LNCAP (cell line): ENCODE measurements around the gene TMED1.

Experiments used
- TF ChIP-seq, protein P1 (sequence below): fragments of 450-650 bp; IDR thresholded peaks from 2 replicates; pipeline ENCODE4 v1.5.1; 2017; ENCODE audit warnings: mild to moderate bottlenecking

TMED1 gene

GRCh38 chr19:10855879-10856522 is 20.0 kb upstream of the TMED1 start:
- TF ChIP-seq, protein P1, sequence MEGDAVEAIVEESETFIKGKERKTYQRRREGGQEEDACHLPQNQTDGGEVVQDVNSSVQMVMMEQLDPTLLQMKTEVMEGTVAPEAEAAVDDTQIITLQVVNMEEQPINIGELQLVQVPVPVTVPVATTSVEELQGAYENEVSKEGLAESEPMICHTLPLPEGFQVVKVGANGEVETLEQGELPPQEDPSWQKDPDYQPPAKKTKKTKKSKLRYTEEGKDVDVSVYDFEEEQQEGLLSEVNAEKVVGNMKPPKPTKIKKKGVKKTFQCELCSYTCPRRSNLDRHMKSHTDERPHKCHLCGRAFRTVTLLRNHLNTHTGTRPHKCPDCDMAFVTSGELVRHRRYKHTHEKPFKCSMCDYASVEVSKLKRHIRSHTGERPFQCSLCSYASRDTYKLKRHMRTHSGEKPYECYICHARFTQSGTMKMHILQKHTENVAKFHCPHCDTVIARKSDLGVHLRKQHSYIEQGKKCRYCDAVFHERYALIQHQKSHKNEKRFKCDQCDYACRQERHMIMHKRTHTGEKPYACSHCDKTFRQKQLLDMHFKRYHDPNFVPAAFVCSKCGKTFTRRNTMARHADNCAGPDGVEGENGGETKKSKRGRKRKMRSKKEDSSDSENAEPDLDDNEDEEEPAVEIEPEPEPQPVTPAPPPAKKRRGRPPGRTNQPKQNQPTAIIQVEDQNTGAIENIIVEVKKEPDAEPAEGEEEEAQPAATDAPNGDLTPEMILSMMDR = peak; percentile 45

DNA sequence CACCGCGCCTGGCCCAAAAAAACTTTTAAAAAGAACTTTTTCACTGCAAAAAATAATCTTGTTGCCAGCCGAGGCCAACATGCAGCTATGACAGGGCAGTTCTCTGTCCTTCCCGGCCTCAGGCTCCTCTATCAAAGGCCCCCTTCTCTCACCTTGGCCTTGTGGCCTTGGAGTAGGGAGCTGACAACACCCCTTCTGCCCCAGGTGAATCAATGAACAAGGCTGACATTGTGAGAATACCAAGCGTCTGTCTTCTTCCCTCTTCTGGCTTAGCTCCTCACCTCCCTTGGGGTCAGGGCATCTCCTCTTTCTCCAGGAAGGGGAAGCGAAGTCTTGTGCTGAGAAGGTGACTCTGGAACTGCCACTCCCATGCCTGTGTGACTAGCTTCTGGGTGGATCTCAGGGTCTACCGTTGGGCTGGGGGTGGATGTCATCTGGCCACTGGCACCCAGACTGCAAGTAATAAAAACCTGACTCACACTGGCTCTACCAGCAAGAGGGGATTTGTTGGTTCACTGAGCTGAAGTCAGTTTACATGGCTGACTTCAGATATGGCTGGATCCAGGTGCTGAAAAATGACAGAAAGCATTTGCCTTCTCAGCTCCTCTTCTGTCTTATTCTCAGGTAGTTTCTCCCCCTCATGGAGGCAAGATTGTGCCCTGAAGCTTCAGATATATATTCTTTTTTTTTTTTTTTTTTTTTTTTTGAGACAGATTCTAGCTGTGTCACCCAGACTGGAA is 18.5 kb upstream of the TMED1 start:
- TF ChIP-seq, protein P1 = no peak

GRCh38 chr19:10852941-10853340 is 16.9 kb upstream of the TMED1 start:
- TF ChIP-seq, protein P1 = no peak

DNA sequence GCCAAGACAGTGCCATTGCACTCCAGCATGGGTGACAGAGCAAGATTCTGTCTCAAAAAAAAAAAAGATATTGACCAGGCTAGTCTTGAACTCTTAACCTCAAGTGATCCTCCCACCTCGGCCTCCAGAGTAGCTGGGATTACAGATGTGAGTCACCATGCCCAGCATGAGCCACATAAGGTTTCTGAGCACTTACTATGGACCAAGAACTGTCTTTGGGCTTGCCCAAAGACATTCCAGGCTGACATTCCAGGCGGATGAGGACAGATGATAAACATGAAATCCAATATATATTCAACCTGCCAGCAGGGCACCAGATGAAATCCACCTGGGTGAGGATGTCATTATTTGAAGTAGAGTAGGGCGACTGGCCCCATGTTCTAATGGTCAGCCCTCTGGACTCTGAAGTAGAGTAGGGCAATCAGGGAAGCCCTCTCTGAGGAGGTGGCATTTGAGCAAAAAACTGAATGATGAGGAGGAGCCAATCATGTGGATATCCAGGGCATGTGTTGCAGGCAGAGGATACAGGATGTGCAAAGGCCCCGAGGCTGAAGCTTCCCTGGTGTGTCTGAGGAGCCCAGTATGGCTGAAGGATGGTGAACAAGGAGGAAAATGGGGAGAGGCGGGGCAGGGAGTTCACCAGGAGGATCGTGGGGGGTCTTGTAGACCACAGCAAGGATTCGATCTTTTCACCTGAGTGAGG is 16.2 kb upstream of the TMED1 start:
- TF ChIP-seq, protein P1 = no peak

DNA sequence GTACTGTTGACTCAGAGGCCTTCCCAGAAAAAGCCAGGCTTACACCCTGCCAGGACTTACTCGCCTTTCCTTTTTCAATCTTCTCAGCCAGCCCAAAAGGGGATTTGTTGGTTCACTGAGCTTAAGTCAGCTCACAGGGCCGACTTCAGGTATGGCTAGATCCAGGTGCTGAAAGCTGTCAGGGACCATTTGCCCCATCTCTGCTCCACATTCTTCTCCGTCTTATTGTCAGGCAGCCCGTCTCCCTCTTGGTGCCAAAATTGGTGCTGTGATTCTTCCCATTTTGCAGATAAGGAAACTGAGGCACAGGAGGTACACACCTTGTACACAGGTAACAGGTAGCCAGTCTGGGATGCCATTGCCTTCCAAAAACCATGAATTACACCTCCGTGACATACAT is 14.6 kb upstream of the TMED1 start:
- TF ChIP-seq, protein P1 = no peak

DNA sequence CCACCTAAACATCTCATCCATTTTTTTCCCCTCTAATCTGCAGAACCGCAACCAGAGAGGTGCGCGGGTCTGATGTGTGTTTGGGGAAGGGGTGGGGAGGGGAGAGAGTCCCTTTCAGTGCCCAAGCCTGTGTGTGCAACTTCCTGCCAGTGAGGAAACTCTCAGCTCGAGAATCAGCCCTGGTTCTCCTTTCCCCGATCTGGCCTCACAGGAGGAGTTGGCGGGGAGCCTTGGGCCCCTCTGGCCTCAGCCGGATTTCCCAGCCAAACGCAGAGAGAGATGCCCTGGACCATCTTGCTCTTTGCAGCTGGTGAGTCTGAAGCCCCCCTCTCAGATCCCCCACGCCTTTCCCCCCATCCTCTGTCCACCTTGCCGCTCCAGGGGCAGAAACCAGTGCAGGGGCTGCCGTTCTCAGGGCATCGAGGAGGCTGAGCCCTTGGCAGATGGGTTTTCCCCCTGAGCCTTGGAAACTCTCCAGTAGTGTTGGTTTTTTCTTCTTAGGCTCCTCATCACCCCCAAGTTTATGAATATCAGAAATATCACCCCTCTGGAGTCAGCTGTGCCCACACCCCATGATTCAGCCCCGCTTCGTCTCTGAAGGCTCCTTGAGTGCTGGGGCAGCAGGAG is 12.3 kb upstream of the TMED1 start, which contains the start of gene C19orf38:
Gene C19orf38 (plus strand): TSS at position 186 of the 627 bp plus-strand sequence. CDS start 94 bp downstream, at position 280.
- TF ChIP-seq, protein P1 = no peak

GRCh38 chr19:10846500-10847202 is 10.6 kb upstream of the TMED1 start:
- TF ChIP-seq, protein P1 = no peak
